GM21717 (cell line): ENCODE results near the gene ANKRD65.

Source experiments
- ATAC-seq: cut with Tn5 transposase; IDR thresholded peaks from one replicate; pipeline ENCODE4 v1.9.1; 2021; ENCODE audit warnings: mild to moderate bottlenecking, moderate library complexity; ENCODE audit not compliant: unreplicated experiment

The ANKRD65 gene

GRCh38 chr1:1442069-1442770 is 21.1 kb upstream of the ANKRD65 start:
- ATAC-seq = no peak

- no peak for ATAC-seq
These were observed 20.2 kb upstream of the ANKRD65 start for GRCh38 chr1:1441002-1441888.

- ATAC-seq = no peak
These were observed 19.4 kb upstream of the ANKRD65 start for GRCh38 chr1:1440262-1441001.

GRCh38 chr1:1439546-1440261 is 18.6 kb upstream of the ANKRD65 start:
- no peak for ATAC-seq

- no peak for ATAC-seq
These were observed 17.7 kb upstream of the ANKRD65 start for GRCh38 chr1:1438531-1439381.

- no peak for ATAC-seq
These were observed 16.9 kb upstream of the ANKRD65 start for GRCh38 chr1:1437904-1438376.

GRCh38 chr1:1437033-1437903 is 16.2 kb upstream of the ANKRD65 start:
- no peak for ATAC-seq

- ATAC-seq = no peak
These were observed 15.6 kb upstream of the ANKRD65 start for GRCh38 chr1:1436630-1437032.

GRCh38 chr1:1435911-1436629 is 15.0 kb upstream of the ANKRD65 start:
- ATAC-seq = no peak

GRCh38 chr1:1435106-1435903 is 14.2 kb upstream of the ANKRD65 start, which contains the start of gene VWA1:
TSS of gene VWA1 (plus strand) at chr1:1435690. CDS start at chr1:1435749, 59 bp downstream.
- no peak for ATAC-seq

- ATAC-seq = no peak
These were observed 13.7 kb upstream of the ANKRD65 start for GRCh38 chr1:1434824-1435105.

GRCh38 chr1:1434131-1434823 is 13.2 kb upstream of the ANKRD65 start:
- no peak for ATAC-seq

GRCh38 chr1:1433804-1434130 is 12.7 kb upstream of the ANKRD65 start:
- no peak for ATAC-seq

GRCh38 chr1:1432951-1433803 is 12.1 kb upstream of the ANKRD65 start:
- no peak for ATAC-seq

- ATAC-seq = no peak
These were observed 11.3 kb upstream of the ANKRD65 start for GRCh38 chr1:1432274-1432950.
